Upper lobe of right lung (tissue), 1 donor: ENCODE results near the gene ABCA12. TPM values are rescaled to one million over a fixed set of nuclear protein-coding genes. Genes with fewer than 3 reads are reported as not detected.

Experiments
- ATAC-seq: fragments of 200-7000 bp; cut with Tn5 transposase; one replicate; pipeline ENCODE4 v1.9.1; 2020; ENCODE audit warnings: mild to moderate bottlenecking, moderate library complexity
- DNase-seq: peaks from one replicate; pipeline ENCODE4 v3.0.0-alpha.2; 2020
- H3K27ac ChIP-seq: fragments of 200-600 bp; one replicate; pipeline ENCODE4 v1.8.0; 2022
- H3K27me3 ChIP-seq: fragments of 200-600 bp; one replicate; pipeline ENCODE4 v1.8.0; 2022; ENCODE audit warnings: mild to moderate bottlenecking
- H3K36me3 ChIP-seq: fragments of 200-600 bp; one replicate; pipeline ENCODE4 v1.8.0; 2022
- H3K4me1 ChIP-seq: fragments of 200-600 bp; one replicate; pipeline ENCODE4 v1.8.0; 2022
- H3K4me3 ChIP-seq: fragments of 200-600 bp; one replicate; pipeline ENCODE4 v1.8.0; 2022; ENCODE audit warnings: mild to moderate bottlenecking
- H3K9me3 ChIP-seq: fragments of 200-600 bp; one replicate; pipeline ENCODE4 v1.8.0; 2022
- CTCF ChIP-seq: fragments of 200-600 bp; IDR thresholded peaks from one replicate; pipeline ENCODE4 v1.8.0; 2022; ENCODE audit warnings: antibody characterized with exemption
- intact Hi-C: fragments of 100-400 bp; cut with DNase I; formaldehyde crosslinking; loops from one replicate; pipeline ENCODE4 v1.11.0; 2022
- total RNA-seq: library from RNA; stranded (reverse); fragmentation: NEBNext Ultra II Directional; extraction: Animal tissue kit (Norgen Biotek cat#: 25700); gene quantifications from one replicate; pipeline ENCODE4 v1.2.1, GENCODE V29; 2021
- donor health status: DM: no; HTN: yes; CAD: no; lungs with severe emphysema.

ABCA12 gene
- total RNA-seq, 1 donor from 2014 or later = 0.17 TPM

- peak; percentile 31 for ATAC-seq
- peak; percentile 52 for TF ChIP-seq CTCF
- Histone ChIP-seq H3K27ac (no peak overlapping the region), H3K36me3 (no peaks in the 10 kb centered on the region), H3K4me3 (no peak overlapping the region), H3K9me3 (no peaks in the 10 kb centered on the region), H3K27me3 (no peaks in the 10 kb centered on the region), H3K4me1 (no peaks in the 10 kb centered on the region)
- no peak for DNase-seq
- intact Hi-C loops = no loop called here
Measured at GRCh38 chr2:215002500-215002899, 135.9 kb downstream of the ABCA12 start.

GRCh38 chr2:215000721-215001120, 137.7 kb downstream of the ABCA12 start:
- ATAC-seq = no peak
- Histone ChIP-seq H3K27me3 (no peaks in the 10 kb centered on the region), H3K36me3 (no peaks in the 10 kb centered on the region), H3K4me3 (no peak overlapping the region), H3K4me1 (no peaks in the 10 kb centered on the region), H3K9me3 (no peaks in the 10 kb centered on the region), H3K27ac (no peak overlapping the region)
- TF ChIP-seq CTCF = no peak
- intact Hi-C loops = no loop called here
- no peak for DNase-seq

GRCh38 chr2:214995926-214996670, 142.3 kb downstream of the ABCA12 start:
- Histone ChIP-seq H3K36me3 (no peaks in the 10 kb centered on the region), H3K27ac (no peak overlapping the region), H3K27me3 (no peaks in the 10 kb centered on the region), H3K9me3 (no peaks in the 10 kb centered on the region), H3K4me3 (no peak overlapping the region), H3K4me1 (no peaks in the 10 kb centered on the region)
- no peak for TF ChIP-seq CTCF
- ATAC-seq (no peak), DNase-seq (no peak)
- intact Hi-C loops = no loop called here

- TF ChIP-seq CTCF = no peak
- ATAC-seq (no peak), DNase-seq (no peak)
- Histone ChIP-seq H3K36me3 (no peaks in the 10 kb centered on the region), H3K27me3 (no peaks in the 10 kb centered on the region), H3K4me3 (no peak overlapping the region), H3K4me1 (no peaks in the 10 kb centered on the region), H3K9me3 (no peaks in the 10 kb centered on the region), H3K27ac (no peak overlapping the region)
- intact Hi-C loops = no loop called here
Measured at GRCh38 chr2:214995409-214995808, 143.0 kb downstream of the ABCA12 start.

- Histone ChIP-seq H3K4me3 (no peak overlapping the region), H3K36me3 (no peaks in the 10 kb centered on the region), H3K4me1 (no peaks in the 10 kb centered on the region), H3K27me3 (no peaks in the 10 kb centered on the region), H3K27ac (no peak overlapping the region), H3K9me3 (no peaks in the 10 kb centered on the region)
- DNase-seq = no peak
- TF ChIP-seq CTCF = no peak
- no peak for ATAC-seq
- intact Hi-C loops = no loop called here
Measured at GRCh38 chr2:214992911-214993310, 145.5 kb downstream of the ABCA12 start.

- H3K9me3 ChIP-seq = no peaks in the 10 kb centered on the region
- no peak for ATAC-seq
- no peak for TF ChIP-seq CTCF
- H3K36me3 ChIP-seq = no peaks in the 10 kb centered on the region
- DNase-seq = no peak
- intact Hi-C loops = no loop called here
- H3K4me3 ChIP-seq = no peak overlapping the region
- H3K27me3 ChIP-seq = no peaks in the 10 kb centered on the region
- H3K4me1 ChIP-seq = no peaks in the 10 kb centered on the region
- no peak overlapping the region for H3K27ac ChIP-seq
Measured at GRCh38 chr2:214989187-214989586, 149.2 kb downstream of the ABCA12 start.
